HG02885 (cell line): ENCODE results near the gene CYB5RL.

Source experiments
- ATAC-seq: cut with Tn5 transposase; IDR thresholded peaks from one replicate; pipeline ENCODE4 v1.9.1; 2021; ENCODE audit warnings: mild to moderate bottlenecking; ENCODE audit not compliant: unreplicated experiment, poor library complexity

The CYB5RL gene

GRCh38 chr1:54163051-54163450 is 36.8 kb downstream of the CYB5RL start:
- ATAC-seq: no peak

GRCh38 chr1:54161495-54162168 is 38.2 kb downstream of the CYB5RL start:
- ATAC-seq: no peak

- ATAC-seq: no peak
These were observed 39.5 kb downstream of the CYB5RL start for GRCh38 chr1:54160351-54160750.

- ATAC-seq: no peak
These were observed 40.0 kb downstream of the CYB5RL start for GRCh38 chr1:54159733-54160316.

- ATAC-seq: no peak
These were observed 41.8 kb downstream of the CYB5RL start for GRCh38 chr1:54158071-54158470.

- ATAC-seq: no peak
These were observed 42.4 kb downstream of the CYB5RL start for GRCh38 chr1:54157401-54157800.

- ATAC-seq: no peak
These were observed 42.8 kb downstream of the CYB5RL start for GRCh38 chr1:54156986-54157385.

GRCh38 chr1:54156201-54156600 is 43.6 kb downstream of the CYB5RL start:
- ATAC-seq: no peak

- no peak for ATAC-seq
These were observed 46.0 kb downstream of the CYB5RL start for GRCh38 chr1:54153535-54154439.

GRCh38 chr1:54152696-54153095 is 47.1 kb downstream of the CYB5RL start, which contains the start of gene CDCP2:
Gene CDCP2 (minus strand): TSS chr1:54153000. CDS start chr1:54152922, 78 bp downstream.
- no peak for ATAC-seq

- ATAC-seq: no peak
These were observed 48.8 kb downstream of the CYB5RL start for GRCh38 chr1:54151013-54151412.
